Stimulated activated CD4-positive, alpha-beta T cell treated with anti-CD3 and anti-CD28 coated beads, Interleukin-15, amount 100 ng/mL, for 1 hour (primary cell): Measurements from ENCODE around the gene BLOC1S4.
"Not testable (repeated sequence)": the region's sequence is repeated elsewhere in the genome, so short reads cannot be mapped to it uniquely, and the experiment has no call there.

Experiments
- DNase-seq, 2 donors: peaks; one replicate each; pipeline ENCODE4 v3.0.0-alpha.2; 2020; ENCODE audit warnings: low read depth in 1 of 2, low spot score in 1 of 2

BLOC1S4 gene

DNA sequence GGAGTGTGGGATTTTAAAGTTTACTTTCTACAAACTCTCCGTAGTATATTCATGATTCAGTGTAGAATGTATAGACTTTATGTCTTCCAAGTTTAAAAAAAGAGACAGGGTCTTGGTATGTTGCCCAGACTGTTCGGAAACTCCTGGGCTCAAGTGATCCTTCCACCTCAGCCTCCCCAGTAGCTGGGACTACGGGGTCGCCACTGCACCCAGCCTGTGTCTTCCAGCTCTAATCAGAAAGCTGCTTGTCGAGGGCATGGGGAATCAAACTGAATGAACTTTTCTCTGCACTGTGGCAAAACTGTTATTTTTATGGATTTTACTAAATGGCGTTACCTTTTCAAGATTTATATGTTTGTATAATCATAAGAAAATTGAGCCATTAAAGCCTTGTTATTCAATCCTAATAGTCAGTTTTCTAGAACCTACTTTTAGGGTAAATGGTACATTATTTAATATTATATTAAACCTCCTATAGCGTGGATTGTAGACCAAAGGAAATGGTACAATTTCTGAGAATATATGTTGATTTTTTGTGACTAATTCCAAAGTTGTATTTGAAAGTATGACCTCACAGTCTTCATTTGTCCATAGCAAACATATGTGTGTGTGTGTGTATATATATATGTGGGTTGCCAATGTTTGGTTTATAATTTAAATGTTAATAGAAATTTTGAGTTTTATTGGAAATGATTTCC is 1.1 kb downstream of the BLOC1S4 start:
- DNase-seq: no peak

DNA sequence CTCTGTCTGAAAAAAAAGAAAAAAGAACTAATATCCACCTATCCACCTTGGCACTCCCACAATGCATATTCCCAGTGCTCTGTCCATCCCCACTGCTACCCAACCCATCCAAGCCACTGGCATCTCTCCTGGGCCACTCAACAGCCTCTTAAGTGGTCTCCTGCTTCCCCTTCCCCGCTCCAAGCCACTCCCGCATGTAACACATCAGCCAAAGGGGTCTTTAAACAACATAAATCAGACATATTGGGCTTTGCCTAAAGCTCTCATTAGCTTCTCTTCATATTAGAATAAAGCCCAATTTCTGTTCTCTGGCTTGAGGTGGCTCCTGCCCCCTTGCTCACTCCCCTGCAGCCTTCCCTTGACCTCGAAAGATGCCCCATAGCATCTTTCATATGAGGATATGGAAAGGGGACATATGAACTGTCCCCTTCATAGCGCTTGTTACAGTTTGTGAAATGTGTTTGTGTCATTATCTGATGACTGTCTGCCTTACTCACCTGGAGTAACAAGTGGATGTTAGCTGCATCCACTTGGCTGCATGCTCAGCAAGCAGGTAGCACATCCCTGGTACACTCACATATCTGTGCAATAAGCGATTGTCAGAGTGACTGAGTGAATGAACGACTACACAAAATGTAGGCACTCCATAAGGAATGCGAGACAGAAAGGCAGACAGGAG is 3.1 kb downstream of the BLOC1S4 start:
- no peak for DNase-seq

DNA sequence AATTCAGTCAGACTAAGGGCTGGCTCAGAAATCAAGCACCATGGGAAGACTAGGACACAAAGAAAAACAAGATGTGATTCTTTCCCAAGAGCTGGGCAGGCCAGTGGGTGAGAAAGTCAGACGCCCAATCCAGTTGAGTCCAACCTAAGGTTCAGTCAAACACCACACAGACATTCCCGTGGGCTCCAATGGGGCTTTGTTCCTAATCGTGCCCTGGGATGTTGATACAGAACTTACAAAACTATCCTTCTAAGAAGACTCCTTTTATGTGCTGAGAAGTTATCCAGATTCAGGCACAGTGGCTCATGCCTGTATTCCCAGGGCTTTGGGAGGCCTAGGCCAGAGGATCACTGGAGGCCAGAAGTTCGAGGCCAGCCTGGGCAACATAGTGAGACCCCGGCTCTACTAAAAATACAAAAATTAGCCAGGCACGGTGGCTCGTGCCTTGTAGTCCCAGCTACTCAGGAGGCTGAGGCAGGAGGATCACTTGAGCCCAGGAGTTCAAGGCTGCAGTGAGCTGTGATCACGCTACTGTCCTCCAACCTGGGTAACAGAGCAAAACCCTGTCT is 3.7 kb downstream of the BLOC1S4 start:
- no peak for DNase-seq

DNA sequence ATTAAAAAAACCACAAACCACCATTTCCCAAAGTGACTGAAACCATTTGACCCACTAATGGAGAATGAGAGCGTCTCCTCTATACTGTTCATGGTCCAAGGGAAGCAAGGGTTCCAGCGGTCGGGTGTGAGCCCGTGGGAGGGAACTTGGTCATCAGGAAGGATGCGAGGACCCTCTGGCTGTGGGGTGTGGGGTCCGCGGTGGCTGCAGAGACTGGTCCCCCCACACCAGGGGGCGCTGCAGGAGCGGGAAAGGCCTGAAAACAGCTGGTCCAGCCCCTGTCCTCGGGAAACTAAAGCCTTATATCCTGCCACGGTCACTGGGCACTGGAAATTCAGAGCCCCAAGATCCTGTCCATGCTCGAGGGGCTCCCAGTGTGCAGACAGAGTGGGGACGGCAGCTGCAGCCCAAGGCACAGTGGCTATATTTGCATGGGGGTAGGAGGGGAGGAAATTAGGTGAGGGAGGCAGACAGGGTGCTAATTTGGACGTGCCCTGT is 4.3 kb downstream of the BLOC1S4 start:
- peak; percentile 67 to 80 for DNase-seq

DNA sequence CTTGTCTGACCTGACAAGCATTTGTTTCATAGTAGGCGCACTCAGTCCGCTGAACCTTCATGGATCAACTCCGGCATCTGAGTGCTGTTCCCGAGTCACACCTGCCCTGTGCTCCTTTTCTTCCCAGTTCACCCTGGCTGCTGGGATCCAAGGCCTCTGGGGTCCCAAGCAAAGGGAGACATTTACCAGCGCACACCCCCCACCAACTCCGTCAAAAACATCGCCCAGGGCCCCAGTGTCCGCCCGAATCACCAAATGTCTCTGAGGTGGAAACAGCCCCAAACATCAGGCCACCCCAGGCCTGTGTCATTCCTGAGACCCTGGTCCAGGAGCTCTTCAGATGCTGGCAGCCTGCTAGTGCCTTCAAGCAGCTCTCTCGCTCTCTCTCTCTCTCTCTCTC is 5.1 kb downstream of the BLOC1S4 start:
- DNase-seq: no peak

DNA sequence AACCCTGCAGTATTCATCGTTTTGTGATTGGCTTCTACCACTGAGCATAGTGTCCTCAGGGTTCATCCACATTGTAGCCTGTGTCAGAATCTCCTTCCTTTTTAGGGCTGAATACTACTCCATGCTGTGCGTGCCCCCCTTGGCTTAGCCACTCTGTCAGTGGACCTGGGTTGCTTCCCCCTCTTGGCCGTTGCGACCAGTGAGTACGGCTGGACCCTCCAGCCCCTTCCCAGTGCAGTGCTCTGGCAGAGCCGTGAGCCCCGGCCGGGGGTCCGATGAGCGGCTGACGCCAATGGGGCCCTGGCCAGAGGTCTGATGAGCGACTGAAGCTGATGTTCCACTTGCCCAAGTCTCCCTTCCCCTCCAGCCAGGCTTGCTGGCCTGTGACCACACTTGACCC is 6.9 kb downstream of the BLOC1S4 start:
- no peak for DNase-seq

DNA sequence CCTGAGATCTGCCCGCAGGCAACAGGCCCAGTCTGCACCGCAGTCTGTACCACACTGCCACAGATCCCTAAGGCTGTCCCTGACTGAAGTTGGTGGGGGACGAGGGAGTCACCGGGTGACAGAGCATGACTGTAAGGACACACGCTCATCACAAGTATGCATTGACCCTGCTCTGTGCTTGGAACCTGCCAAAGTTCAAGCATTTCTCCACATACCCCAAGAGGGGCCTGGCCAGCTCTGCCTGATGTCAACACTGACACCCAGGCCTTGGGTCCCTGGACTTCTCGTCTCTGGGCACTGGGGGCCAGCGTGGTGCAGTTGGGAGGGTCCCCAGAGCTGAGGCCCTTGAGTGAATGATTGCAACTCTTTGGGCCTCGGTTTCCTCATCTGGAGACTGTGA is 7.9 kb downstream of the BLOC1S4 start:
- DNase-seq: no peak

DNA sequence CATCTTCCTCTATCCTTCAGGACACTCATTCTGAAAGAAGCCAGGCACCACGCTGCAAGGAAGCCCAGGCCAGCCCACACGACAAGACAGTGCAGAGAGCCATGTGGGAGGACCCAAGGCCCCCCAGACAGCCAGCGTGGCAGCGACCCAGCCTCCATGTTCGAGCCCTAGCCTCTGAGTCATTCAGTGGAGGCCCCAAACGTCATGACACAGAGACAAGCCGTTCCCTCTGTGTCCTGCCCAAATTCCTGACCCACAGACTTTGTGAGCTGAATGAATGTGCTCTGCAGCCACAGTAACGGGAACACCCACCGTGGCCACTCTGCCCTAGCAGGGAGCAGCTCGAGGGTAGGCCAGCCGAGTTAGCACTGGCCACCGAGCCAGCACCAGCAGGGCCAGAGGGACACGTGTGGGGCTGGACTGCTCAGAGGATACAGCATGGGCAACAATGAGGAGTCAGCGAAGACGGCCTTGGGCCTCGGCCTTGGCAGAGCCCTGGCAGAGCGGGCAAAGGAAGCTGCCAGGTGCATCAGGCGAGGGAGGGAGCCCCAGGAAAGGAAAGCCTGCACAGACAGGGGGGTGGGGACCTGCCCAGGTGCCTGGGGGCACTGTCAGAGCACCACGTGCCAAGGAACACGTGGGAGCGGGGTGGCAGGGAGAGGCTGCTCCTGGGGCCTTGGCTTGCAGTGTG is 8.6 kb downstream of the BLOC1S4 start:
- no peak for DNase-seq

DNA sequence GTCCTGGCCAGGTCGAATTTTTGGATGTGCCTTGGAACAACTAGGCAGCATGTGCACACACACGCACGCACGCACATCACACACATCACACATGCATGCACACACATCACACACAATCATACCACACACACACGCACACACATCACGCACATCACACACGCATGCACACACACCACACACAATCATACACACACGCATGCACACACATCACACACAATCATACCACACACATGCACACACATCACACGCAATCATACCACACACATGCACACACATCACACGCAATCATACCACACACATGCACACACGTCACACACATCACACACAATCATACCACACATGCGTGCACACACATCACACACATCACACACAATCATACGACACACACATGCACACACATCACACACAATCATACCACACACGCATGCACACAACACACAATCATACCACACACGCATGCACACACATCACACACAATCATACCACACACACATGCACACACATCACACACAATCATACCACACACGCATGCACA is 9.5 kb downstream of the BLOC1S4 start:
- DNase-seq: not testable (repeated sequence)

DNA sequence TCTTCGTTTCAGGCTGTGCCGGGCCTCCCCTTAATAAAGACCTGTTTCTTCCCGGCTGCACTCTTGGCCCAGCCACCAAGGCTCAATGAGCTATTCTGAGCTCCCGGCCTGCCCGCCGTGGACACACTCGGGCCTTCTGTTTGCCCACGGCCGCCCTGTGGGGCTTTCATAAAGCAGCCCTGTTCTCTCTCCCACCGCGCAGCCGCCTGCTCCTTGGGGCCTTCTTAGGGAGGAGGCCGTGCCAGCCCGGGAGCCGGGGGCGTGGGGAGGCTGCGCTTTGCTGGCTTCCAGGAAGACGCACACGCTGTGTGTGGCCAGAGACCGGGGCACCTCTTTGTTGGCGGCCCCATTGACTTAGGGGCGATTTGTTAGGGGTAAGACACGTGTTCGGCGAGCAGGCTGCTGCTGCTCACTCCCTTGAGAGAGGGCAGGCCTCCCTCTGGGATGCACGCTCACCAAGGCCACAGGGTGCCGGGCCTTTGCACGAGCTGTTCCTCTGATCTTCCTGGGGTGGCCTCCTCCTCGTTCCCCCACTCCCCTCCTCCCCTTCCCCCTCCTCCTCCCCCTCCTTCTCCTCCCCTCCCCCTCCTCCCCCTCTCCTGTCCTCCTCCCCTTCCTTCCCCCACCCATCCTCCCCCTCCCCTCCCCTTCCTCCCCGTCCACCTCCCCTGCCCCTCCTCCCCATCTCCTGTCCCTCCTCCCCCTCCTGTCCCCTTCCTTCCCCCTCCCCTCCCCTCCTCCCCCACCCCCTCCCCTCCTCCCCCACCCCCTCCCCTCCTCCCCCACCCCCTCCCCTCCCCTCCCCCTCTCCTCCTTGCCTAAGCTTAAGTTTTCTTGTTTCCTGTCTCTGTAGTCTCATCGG is 11.3 kb downstream of the BLOC1S4 start:
- no peak for DNase-seq

DNA sequence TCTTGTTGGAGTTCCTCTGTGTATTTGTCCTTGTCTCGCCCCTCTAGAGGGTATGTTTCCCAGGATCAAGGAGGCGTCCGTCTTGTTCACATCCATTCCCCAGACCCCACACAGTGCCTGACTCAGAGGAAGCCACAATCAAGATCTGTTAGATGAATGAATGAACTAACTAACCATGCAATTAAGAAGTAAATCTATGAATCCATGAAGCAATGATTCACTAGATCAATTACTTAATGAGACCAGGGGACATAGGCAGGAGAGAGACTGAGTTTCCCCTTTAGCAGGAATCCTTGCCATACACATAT is 11.9 kb downstream of the BLOC1S4 start:
- DNase-seq: no peak

DNA sequence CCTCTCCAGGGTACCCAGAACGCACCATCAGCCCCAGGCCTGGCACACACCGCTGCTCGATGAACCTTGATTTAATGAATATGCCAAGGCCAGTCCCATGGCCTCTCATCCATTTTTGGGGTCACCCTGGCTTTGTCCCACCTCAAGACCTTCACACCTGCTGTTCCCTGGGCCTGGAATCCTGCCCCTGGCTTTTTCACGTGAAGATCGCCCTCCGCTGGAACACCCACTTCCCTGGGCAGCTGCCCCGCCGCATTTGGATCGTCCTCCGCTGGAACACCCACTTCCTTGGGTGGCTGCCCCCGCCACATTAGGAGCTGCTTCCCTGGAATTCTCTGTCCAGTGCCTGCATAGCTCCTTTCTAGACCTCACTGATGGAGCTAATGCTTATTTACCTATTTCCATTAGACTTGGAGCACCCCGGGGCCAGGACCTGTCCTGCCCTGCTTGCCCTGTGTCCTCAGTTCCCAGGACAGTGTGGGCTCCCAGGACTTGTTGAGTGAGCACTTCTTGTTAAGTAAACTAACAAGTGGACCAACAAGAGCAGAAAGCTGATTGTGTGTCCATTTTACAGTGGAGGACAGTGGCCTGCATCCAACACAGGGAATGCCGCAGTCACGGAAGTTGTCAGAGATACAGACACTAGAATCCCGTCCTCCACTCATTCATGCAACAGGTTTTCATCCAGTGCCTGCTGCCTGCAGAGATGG is 12.5 kb downstream of the BLOC1S4 start:
- DNase-seq: no peak

DNA sequence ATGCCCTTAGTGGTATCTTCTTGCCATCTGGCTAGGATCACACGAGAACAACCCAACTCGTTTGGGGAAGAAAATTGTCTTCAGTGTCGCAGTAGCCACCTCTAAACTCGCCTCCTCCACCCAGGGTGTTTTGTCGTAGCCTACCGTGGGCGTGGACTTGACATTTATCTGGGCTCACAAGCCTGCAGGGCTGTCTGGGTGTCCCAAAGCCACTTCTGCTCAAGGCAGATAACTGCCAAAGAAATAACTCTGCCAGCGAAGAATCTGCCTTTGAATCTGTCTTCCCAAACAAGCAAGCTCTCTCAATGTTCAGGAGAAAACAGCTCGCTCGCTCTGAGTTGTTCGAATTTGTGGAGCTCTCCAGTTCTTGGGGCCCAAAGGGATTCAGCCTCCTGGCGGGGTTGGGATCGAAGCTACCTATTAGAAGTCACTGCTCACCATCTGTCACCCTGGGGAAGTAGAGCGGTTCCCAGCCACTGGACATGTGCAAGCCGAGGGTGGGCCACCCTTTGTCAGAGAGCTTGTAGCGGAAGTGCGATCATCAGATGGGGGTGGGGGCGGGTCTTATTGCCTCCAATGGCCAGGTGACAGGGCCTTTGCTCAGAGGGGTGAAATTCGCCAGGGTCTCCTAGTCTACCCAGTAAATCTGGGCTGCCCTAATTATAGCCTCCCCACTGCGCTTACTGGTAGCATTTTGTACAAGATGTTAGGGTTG is 14.8 kb downstream of the BLOC1S4 start:
- no peak for DNase-seq

DNA sequence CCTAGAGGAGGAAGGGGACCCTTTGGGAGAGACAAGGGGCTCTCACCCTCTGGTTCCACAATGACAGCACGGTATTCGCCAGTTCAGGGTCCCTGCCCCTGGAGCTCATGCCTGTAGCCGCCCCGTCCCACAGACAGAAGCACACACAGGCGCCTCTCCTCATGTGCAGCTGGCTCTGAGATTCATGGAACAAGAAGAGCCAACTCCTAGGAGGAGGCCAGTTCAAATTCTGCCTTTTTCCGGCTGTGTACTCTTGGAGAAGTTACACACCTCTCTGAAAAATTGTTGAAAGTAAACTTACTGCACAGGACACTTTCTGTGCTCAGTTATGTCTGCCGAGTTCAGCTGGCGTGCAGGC is 15.3 kb downstream of the BLOC1S4 start:
- no peak for DNase-seq

DNA sequence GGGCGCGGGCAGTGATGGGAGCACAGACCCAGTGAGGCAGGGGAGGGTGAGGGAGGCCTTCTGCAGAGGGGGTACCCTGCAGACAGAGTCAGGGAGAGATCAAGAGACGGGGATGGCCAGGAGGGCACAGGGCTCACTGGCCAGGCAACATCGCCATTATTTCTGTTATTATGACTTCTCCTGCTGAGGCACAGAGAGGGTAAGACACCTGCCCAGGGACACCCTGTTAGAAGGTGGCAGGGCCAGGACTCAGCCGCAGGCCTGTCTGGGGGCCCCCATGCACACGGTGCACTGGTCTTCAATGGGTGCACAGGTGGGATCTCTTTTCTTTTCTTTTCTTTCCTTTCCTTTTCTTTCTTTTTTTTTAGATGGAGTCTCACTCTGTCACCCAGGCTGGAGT is 15.8 kb downstream of the BLOC1S4 start:
- no peak for DNase-seq

DNA sequence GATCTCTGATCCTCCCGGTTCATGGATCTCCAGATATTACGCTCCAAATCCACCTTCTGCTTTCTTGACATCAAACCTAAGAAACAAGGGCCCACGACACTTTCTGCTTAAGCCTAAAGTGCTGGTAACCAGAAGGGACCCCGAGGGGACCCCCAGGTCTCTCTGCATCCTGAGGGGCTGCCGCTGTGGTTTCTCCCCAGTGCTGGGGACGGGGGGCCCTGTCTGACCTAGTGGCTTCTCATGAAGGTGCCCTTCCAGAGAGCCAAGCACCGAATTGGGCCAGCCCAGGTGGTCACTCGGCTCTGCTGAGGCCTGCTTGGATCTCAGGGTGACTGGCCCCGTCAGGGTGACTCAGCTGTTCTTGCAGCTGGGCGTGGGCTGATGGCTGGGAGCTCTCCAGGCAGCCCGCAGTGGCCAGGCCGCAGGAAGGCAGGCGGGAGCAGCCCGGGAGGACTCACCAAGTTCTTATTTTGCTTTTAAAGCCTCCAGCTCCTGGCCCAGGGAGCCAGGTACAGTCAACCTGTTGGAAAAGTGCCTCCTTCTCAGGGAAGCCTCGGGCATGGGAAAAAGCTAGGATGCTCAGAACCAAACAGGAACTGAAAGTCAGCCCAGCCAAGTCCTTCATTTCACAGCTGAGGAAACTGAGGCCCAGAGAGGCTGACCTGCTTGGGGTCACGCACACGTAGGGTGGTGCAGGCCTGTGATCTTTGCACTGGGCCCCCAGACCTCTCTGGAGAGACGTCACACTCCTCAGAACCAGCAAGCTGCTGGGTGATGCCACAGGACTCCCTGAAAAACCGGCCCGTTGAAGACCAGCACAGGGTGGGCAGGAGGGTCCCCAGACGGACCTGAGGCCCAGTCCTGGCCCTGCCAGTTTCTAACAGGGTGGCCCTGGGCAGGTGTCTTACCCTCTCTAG is 16.7 kb downstream of the BLOC1S4 start:
- DNase-seq: no peak

DNA sequence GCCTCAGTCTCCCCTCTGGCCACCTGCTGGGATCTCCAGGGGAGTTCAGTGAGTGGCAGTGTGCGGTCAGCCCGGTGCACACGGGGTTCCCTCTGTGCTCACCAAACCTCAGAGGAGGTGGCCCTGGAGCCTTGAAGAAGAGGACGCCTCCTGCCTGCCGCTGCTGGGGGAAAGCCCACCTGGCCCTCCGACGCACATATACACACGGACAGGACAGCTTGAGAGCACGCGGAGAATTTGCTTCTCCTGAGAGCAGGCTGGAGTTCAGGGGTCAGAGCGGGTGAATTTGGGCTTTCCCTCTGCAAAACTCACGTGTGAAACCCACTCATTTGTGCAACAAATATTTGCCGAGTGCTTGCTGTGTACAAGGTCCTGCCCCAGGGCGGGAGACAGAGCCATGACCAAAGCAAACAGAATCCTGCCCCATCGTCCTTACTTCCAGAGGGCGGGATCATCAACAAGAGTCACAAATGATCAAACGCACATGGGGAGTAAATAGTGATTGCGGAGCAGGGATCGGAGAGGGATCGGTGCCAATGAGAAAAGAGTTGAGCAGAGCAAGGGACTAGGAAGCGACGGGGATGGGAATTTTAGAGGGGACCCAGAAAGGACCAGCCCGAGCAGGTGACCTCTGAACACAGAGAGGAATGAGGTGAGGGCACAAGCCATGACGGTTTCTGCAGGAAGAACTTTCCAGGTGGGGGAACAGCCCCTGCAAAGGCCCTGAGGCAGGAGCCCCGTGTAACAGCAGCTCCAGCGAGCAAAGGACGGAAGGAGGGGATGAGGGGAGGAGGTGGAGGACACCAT is 17.6 kb downstream of the BLOC1S4 start:
- DNase-seq: no peak
